ENCODE results near the gene ARFGEF3. TPM values are rescaled to one million over a fixed set of nuclear protein-coding genes. Genes with fewer than 3 reads are reported as not detected.

ARFGEF3 gene
- total RNA-seq, 1 donor from 2014 or later: 24.0 TPM

GRCh38 chr6:138248011-138248410, 86.3 kb downstream of the ARFGEF3 start:
- no peak for DNase-seq (ENCODE audit: extremely low spot score, unreplicated experiment)
- no peaks in the 10 kb centered on the region for H3K9me3 Mint-ChIP-seq
- TF ChIP-seq, protein P1, sequence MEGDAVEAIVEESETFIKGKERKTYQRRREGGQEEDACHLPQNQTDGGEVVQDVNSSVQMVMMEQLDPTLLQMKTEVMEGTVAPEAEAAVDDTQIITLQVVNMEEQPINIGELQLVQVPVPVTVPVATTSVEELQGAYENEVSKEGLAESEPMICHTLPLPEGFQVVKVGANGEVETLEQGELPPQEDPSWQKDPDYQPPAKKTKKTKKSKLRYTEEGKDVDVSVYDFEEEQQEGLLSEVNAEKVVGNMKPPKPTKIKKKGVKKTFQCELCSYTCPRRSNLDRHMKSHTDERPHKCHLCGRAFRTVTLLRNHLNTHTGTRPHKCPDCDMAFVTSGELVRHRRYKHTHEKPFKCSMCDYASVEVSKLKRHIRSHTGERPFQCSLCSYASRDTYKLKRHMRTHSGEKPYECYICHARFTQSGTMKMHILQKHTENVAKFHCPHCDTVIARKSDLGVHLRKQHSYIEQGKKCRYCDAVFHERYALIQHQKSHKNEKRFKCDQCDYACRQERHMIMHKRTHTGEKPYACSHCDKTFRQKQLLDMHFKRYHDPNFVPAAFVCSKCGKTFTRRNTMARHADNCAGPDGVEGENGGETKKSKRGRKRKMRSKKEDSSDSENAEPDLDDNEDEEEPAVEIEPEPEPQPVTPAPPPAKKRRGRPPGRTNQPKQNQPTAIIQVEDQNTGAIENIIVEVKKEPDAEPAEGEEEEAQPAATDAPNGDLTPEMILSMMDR (conservative IDR thresholded peaks at IDR 0.05): no peak
- no peaks in the 10 kb centered on the region for H3K27me3 Mint-ChIP-seq
- H3K36me3 Mint-ChIP-seq: peaks cover 8% of the 10 kb centered on the region
- peaks cover 10% of the 10 kb centered on the region for H3K4me1 Mint-ChIP-seq (ENCODE audit: unreplicated experiment)
- no peak overlapping the region for H3K27ac Mint-ChIP-seq
- no peak overlapping the region for H3K4me3 Mint-ChIP-seq

DNA sequence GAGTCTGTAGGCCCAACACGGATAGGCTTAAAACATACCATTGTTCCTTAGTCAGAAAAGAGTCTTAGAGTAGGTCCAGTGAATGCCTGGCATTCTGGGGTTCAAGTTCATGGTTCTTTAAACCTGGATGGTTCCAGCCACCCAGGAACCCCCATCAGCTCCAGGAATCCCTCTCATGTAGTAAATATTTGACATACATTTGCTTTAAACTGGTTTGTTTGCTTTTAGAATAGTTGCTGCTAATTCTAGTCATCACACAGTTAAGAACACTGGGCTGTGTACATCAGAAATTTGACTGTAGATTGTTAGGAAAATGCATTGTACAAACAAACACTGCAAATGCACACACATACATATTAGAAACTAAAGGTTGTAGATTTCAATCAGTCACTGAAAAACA, 87.1 kb downstream of the ARFGEF3 start:
- H3K27ac Mint-ChIP-seq: no peak overlapping the region
- H3K4me3 Mint-ChIP-seq: no peak overlapping the region
- H3K27me3 Mint-ChIP-seq: no peaks in the 10 kb centered on the region
- peaks cover 10% of the 10 kb centered on the region for H3K4me1 Mint-ChIP-seq (ENCODE audit: unreplicated experiment)
- DNase-seq (ENCODE audit: extremely low spot score, unreplicated experiment): no peak
- peaks cover 8% of the 10 kb centered on the region for H3K36me3 Mint-ChIP-seq
- TF ChIP-seq, protein P1 (conservative IDR thresholded peaks at IDR 0.05): no peak
- H3K9me3 Mint-ChIP-seq: no peaks in the 10 kb centered on the region

GRCh38 chr6:138250053-138250452, 88.3 kb downstream of the ARFGEF3 start:
- Mint-ChIP-seq H3K27me3 (no peaks in the 10 kb centered on the region), H3K4me3 (no peak overlapping the region), H3K9me3 (no peaks in the 10 kb centered on the region), H3K27ac (peak overlapping the region; percentile 75), H3K36me3 (peaks cover 8% of the 10 kb centered on the region), H3K4me1 (ENCODE audit: unreplicated experiment) (peaks cover 10% of the 10 kb centered on the region)
- DNase-seq (ENCODE audit: extremely low spot score, unreplicated experiment): no peak
- TF ChIP-seq, protein P1 (conservative IDR thresholded peaks at IDR 0.05): no peak

DNA sequence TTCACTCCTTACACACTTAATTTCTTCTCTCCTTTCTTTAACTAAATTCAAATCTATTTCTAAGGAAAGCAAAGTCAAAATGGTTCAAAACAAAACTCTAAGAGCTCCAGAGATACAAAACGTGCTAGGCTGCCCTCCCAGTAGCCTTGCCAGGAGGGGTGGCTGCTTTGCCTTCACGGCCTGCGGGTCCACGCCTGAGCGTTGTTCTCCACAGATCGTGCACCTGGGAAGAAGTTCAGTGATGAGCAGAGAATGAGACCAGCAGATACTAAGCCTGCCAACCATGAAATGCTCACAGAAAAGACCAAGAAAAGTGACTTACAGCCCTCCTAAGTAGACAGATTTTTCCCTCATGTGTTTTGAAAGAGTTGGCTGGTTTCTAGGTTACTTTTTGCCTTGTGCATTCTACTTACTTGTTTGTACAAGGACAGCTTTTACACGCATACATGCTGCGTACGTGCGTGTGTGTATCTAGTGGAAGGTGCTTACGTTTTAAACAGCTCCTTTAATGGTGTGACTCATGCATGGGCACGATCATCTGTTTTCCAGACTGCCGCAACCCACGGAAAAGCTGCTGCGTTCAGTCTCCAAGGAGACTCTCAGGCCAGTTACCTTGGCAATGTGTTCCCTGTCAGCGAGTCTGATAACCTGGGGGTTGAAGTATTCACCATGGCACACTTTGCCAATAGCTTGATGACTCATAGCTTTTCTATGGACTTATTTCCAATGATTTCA, 88.9 kb downstream of the ARFGEF3 start:
- TF ChIP-seq, protein P1 (conservative IDR thresholded peaks at IDR 0.05): no peak
- DNase-seq (ENCODE audit: extremely low spot score, unreplicated experiment): no peak
- peak overlapping the region; percentile 75 for H3K27ac Mint-ChIP-seq
- H3K4me3 Mint-ChIP-seq: no peak overlapping the region
- H3K36me3 Mint-ChIP-seq: peaks cover 8% of the 10 kb centered on the region
- peaks cover 10% of the 10 kb centered on the region for H3K4me1 Mint-ChIP-seq (ENCODE audit: unreplicated experiment)
- H3K9me3 Mint-ChIP-seq: no peaks in the 10 kb centered on the region
- H3K27me3 Mint-ChIP-seq: no peaks in the 10 kb centered on the region

- Mint-ChIP-seq H3K4me3 (no peak overlapping the region), H3K9me3 (no peaks in the 10 kb centered on the region), H3K36me3 (peaks cover 14% of the 10 kb centered on the region), H3K27ac (peak overlapping the region; percentile 73), H3K4me1 (ENCODE audit: unreplicated experiment) (peaks cover 10% of the 10 kb centered on the region), H3K27me3 (no peaks in the 10 kb centered on the region)
- TF ChIP-seq, protein P1 (conservative IDR thresholded peaks at IDR 0.05): no peak
- DNase-seq (ENCODE audit: extremely low spot score, unreplicated experiment): no peak
Observed at GRCh38 chr6:138253731-138254130, 92.0 kb downstream of the ARFGEF3 start.

All from type B pancreatic cell (in vitro differentiated cells).